H9 (cell line): Measurements from ENCODE around the gene FGFR3. TPM values are rescaled to one million over a fixed set of nuclear protein-coding genes. Genes with fewer than 3 reads are reported as not detected.

Experiments used
- DNase-seq: peaks from one replicate; pipeline ENCODE4 v3.0.0-alpha.2; 2017
- H2AFZ ChIP-seq: one replicate; pipeline ENCODE4 v1.6.1; 2013; ENCODE audit warnings: mild to moderate bottlenecking, low read length, control low read depth, moderate library complexity
- H2AK5ac ChIP-seq: 2 replicates; pipeline ENCODE4 v1.6.1; 2013; ENCODE audit warnings: low read length, control low read depth, mixed read lengths; ENCODE audit not compliant: insufficient read length
- H2BK120ac ChIP-seq: one replicate; pipeline ENCODE4 v1.6.1; 2013; ENCODE audit warnings: low read depth, mild to moderate bottlenecking, low read length, control low read depth, inconsistent platforms; ENCODE audit not compliant: poor library complexity, severe bottlenecking
- H2BK12ac ChIP-seq: 2 replicates; pipeline ENCODE4 v1.6.1; 2013; ENCODE audit warnings: low read length, control low read depth, mixed read lengths, low read depth; ENCODE audit not compliant: insufficient read length
- H2BK15ac ChIP-seq: 2 replicates; pipeline ENCODE4 v1.6.1; 2013; ENCODE audit warnings: low read depth, low read length, control low read depth
- H2BK20ac ChIP-seq: one replicate; pipeline ENCODE4 v1.6.1; 2013; ENCODE audit warnings: low read depth, mild to moderate bottlenecking, low read length, control low read depth, inconsistent platforms; ENCODE audit not compliant: poor library complexity, severe bottlenecking
- H2BK5ac ChIP-seq: 2 replicates; pipeline ENCODE4 v1.6.1; 2013; ENCODE audit warnings: low read length, control low read depth, mixed read lengths; ENCODE audit not compliant: insufficient read length
- H3K14ac ChIP-seq: 2 replicates; pipeline ENCODE4 v1.6.1; 2013; ENCODE audit warnings: low read length, control low read depth; ENCODE audit not compliant: insufficient read depth
- H3K18ac ChIP-seq: 2 replicates; pipeline ENCODE4 v1.6.1; 2013; ENCODE audit warnings: low read depth, mild to moderate bottlenecking, mixed read lengths, low read length, control low read depth; ENCODE audit not compliant: insufficient read length
- H3K23ac ChIP-seq: 2 replicates; pipeline ENCODE4 v1.6.1; 2013; ENCODE audit warnings: low read length, control low read depth, mixed read lengths, low read depth; ENCODE audit not compliant: insufficient read length
- H3K23me2 ChIP-seq: 2 replicates; pipeline ENCODE4 v1.6.1; 2013; ENCODE audit warnings: low read depth, mild to moderate bottlenecking, mixed read lengths, low read length, control low read depth; ENCODE audit not compliant: insufficient read length, poor library complexity, severe bottlenecking
- H3K27ac ChIP-seq: 2 replicates; pipeline ENCODE4 v1.5.1; 2013; ENCODE audit warnings: low read length, control low read depth, mixed read lengths, low read depth; ENCODE audit not compliant: insufficient read length
- H3K27me3 ChIP-seq: 2 replicates; pipeline ENCODE4 v1.6.1; 2013; ENCODE audit warnings: low read length, control low read depth, inconsistent platforms; ENCODE audit not compliant: insufficient read depth
- H3K4ac ChIP-seq: 2 replicates; pipeline ENCODE4 v1.6.1; 2013; ENCODE audit warnings: low read depth, mild to moderate bottlenecking, control low read depth, inconsistent platforms, low read length, moderate library complexity
- H3K4me1 ChIP-seq: 2 replicates; pipeline ENCODE4 v1.6.1; 2013; ENCODE audit warnings: low read length, control low read depth, inconsistent platforms; ENCODE audit not compliant: insufficient read depth
- H3K4me2 ChIP-seq: 2 replicates; pipeline ENCODE4 v1.6.1; 2013; ENCODE audit warnings: low read length, control low read depth, mixed read lengths; ENCODE audit not compliant: insufficient read length, insufficient read depth
- H3K56ac ChIP-seq: 2 replicates; pipeline ENCODE4 v1.6.1; 2013; ENCODE audit warnings: low read depth, mild to moderate bottlenecking, mixed read lengths, low read length, control low read depth; ENCODE audit not compliant: insufficient read length
- H3K79me1 ChIP-seq: 2 replicates; pipeline ENCODE4 v1.6.1; 2013; ENCODE audit warnings: low read depth, mild to moderate bottlenecking, moderate library complexity, low read length, control low read depth, inconsistent platforms; ENCODE audit not compliant: insufficient read depth, poor library complexity, severe bottlenecking
- H3K79me2 ChIP-seq: 2 replicates; pipeline ENCODE4 v1.6.1; 2013; ENCODE audit warnings: low read length, control low read depth, inconsistent platforms; ENCODE audit not compliant: insufficient read depth
- H3K9ac ChIP-seq: 2 replicates; pipeline ENCODE4 v1.6.1; 2013; ENCODE audit warnings: low read length, control low read depth, mixed read lengths; ENCODE audit not compliant: insufficient read length; ENCODE audit errors: extremely low read depth
- H3K9me3 ChIP-seq: one replicate; pipeline ENCODE4 v1.6.1; 2013; ENCODE audit warnings: low read depth, low read length, inconsistent platforms; ENCODE audit not compliant: control insufficient read depth
- H3T11ph ChIP-seq: one replicate; pipeline ENCODE4 v1.6.1; 2013; ENCODE audit warnings: mild to moderate bottlenecking, low read length, control low read depth, inconsistent platforms
- H4K20me1 ChIP-seq: one replicate; pipeline ENCODE4 v1.6.1; 2013; ENCODE audit not compliant: control insufficient read depth, insufficient read length, insufficient read depth
- H4K5ac ChIP-seq: 2 replicates; pipeline ENCODE4 v1.6.1; 2013; ENCODE audit warnings: low read depth, mild to moderate bottlenecking, mixed read lengths, low read length, control low read depth; ENCODE audit not compliant: insufficient read length
- H4K8ac ChIP-seq: replicated peaks from 2 replicates; pipeline ENCODE4 v1.6.1; 2013; ENCODE audit warnings: low read length, control low read depth, mixed read lengths, low read depth; ENCODE audit not compliant: insufficient read length
- H4K91ac ChIP-seq: 2 replicates; pipeline ENCODE4 v1.6.1; 2013; ENCODE audit warnings: low read depth, mild to moderate bottlenecking, moderate library complexity, mixed read lengths, low read length, control low read depth; ENCODE audit not compliant: insufficient read length
- H3K27ac Mint-ChIP-seq, 3 experiments: 2 replicates in 2 of 3; 3 replicates in 1 of 3; pipeline ENCODE4 v1.8.0; 2020 to 2021; ENCODE audit warnings: mixed read lengths in 3 of 3, mild to moderate bottlenecking in 1 of 3, moderate library complexity in 1 of 3
- H3K27me3 Mint-ChIP-seq: 2 replicates; pipeline ENCODE4 v1.8.0; 2021; ENCODE audit warnings: low read depth, mild to moderate bottlenecking, moderate library complexity, mixed read lengths
- H3K36me3 Mint-ChIP-seq, 3 experiments: 2 replicates in 2 of 3; 3 replicates in 1 of 3; pipeline ENCODE4 v1.8.0; 2020 to 2021; ENCODE audit warnings: low read depth in 3 of 3, mixed read lengths in 3 of 3; ENCODE audit not compliant: insufficient read depth in 1 of 3
- H3K4me1 Mint-ChIP-seq, 2 experiments: 2 replicates each; pipeline ENCODE4 v1.8.0; 2020; ENCODE audit warnings: mixed read lengths in 2 of 2
- H3K4me3 Mint-ChIP-seq, 2 experiments: 2 replicates in 1 of 2; 3 replicates in 1 of 2; pipeline ENCODE4 v1.8.0; 2020 to 2021; ENCODE audit warnings: mild to moderate bottlenecking in 2 of 2, mixed read lengths in 2 of 2, moderate library complexity in 1 of 2
- H3K9me3 Mint-ChIP-seq, 2 experiments: 2 replicates in 1 of 2; 3 replicates in 1 of 2; pipeline ENCODE4 v1.8.0; 2020; ENCODE audit warnings: mild to moderate bottlenecking in 2 of 2, mixed read lengths in 2 of 2, moderate library complexity in 1 of 2
- CTCF ChIP-seq: fragments of 200-600 bp; sonication (generic); conservative IDR thresholded peaks from 3 replicates; pipeline ENCODE4 v1.8.0; 2021; ENCODE audit warnings: antibody characterized with exemption, mild to moderate bottlenecking
- WGBS: extraction: QIAGEN DNeasy Blood & Tissue Kit; methylation state at CpG from one replicate; pipeline ENCODE4 v1.1.7; 2013; ENCODE audit warnings: missing lambda C conversion rate, low lambda C conversion rate, mixed read lengths; ENCODE audit not compliant: insufficient read length; ENCODE audit errors: extremely low coverage; 5-methylcytosine and 5-hydroxymethylcytosine counted together
- total RNA-seq: library from RNA; stranded (reverse); gene quantifications from 2 replicates; pipeline ENCODE4 v1.2.1, GENCODE V29; 2021

FGFR3 gene
- total RNA-seq, 1 experiment from 2014 or later, result 75.7 TPM

GRCh38 chr4:1761130-1761689 lies 31.9 kb upstream of the FGFR3 start:
- Histone ChIP-seq H2AFZ (no peak overlapping the region), H3K79me1 (no peaks in the 10 kb centered on the region), H3K23ac (no peak overlapping the region), H3T11ph (no peak overlapping the region), H2BK5ac (no peak overlapping the region), H3K14ac (no peak overlapping the region), H3K9me3 (no peaks in the 10 kb centered on the region), H2BK120ac (no peak overlapping the region), H3K79me2 (no peaks in the 10 kb centered on the region), H3K4me1 (no peaks in the 10 kb centered on the region), H3K18ac (no peak overlapping the region), H2BK20ac (no peak overlapping the region), H3K4me2 (no peak overlapping the region), H4K20me1 (no peaks in the 10 kb centered on the region), H2AK5ac (no peak overlapping the region), H3K4ac (no peak overlapping the region), H3K27me3 (no peaks in the 10 kb centered on the region), H4K5ac (no peak overlapping the region), H4K8ac (no peak overlapping the region), H3K27ac (no peak overlapping the region), H3K23me2 (no peaks in the 10 kb centered on the region), H2BK15ac (no peak overlapping the region), H2BK12ac (no peak overlapping the region), H3K56ac (no peak overlapping the region), H3K9ac (no peak overlapping the region), H4K91ac (no peak overlapping the region)
- Mint-ChIP-seq H3K27me3 (peaks cover 8% of the 10 kb centered on the region), H3K4me3 (no peak overlapping the region), H3K4me1 (peaks cover 14 to 29% of the 10 kb centered on the region in 2 experiments), H3K9me3 (no peaks in the 10 kb centered on the region), H3K36me3 (no peaks in the 10 kb centered on the region), H3K27ac (no peak overlapping the region)
- DNase-seq, result no peak
- no CpG with 5 or more reads among the region's 32 CpGs for WGBS
- TF ChIP-seq CTCF, result no peak
